Measurements from ENCODE around the gene TFEB. TPM values are rescaled to one million over a fixed set of nuclear protein-coding genes. Genes with fewer than 3 reads are reported as not detected.
A peak's percentile ranks its signal among the peaks of the same experiment; 100 is the strongest.

Gene TFEB
- total and polyA plus RNA-seq, 2 of the 8 experiments (the other 6 are each of a cell fraction or from before 2014, with no cell fraction given), result 2.3 to 6.7 TPM

DNA sequence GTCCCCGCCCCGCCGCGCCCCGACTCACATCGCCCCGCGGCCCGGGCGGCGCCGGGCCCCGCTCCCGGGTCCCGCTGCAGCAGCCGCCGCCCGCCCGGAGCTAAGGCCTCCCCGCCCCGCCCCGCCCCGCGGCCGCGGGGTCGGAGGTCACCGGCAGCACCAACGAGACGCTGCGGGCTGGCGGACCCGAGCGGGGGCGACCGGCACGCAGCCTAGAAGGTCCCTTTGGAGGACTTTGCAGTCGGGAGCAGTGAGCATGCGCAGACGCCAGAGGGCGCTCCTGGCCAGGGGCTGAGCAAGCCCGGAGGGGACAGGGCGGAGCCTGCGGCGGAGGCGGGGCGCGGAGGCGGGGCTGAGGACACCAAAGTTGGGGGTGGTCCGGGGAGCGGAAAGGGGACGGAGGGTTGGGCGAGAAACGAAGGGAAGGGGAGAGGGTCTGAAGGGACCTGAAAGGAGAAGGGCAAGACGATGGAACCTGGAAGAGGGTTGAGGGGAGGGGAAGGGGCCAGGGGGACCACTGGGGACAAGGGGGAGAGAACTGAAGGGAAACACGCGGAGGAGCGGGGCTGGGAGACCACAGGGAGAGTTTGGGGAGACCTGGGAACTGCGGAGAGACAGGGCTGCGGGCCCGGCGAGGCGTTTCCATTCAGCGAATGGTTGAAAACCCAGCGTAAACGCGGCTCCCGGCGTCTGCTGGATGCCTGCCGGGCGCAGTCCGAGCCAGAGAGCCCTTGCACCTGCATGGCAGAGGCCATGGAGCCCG lies 44.6 kb upstream of the TFEB start, which contains the start of gene FRS3 (continued):
- no peak for TF ChIP-seq EZH2 (IDR thresholded peaks at IDR 0.05; ENCODE audit: low read depth, low read length, severe bottlenecking)
- TF ChIP-seq, protein P1, sequence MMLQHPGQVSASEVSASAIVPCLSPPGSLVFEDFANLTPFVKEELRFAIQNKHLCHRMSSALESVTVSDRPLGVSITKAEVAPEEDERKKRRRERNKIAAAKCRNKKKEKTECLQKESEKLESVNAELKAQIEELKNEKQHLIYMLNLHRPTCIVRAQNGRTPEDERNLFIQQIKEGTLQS (IDR thresholded peaks at IDR 0.05; ENCODE audit: insufficient read depth, low read depth, low read length), result 0 out of 2 replicates have a peak, but pooled peaks have one; percentile 19
- TF ChIP-seq KDM5A (IDR thresholded peaks at IDR 0.05; ENCODE audit: low read length), result no peak; the same call in 1 of the 2 replicates
- TF ChIP-seq JUND (IDR thresholded peaks at IDR 0.05; ENCODE audit: low read length), result 0 out of 2 replicates have a peak, but pooled peaks have one; percentile 32
- peak; percentile 71 for TF ChIP-seq CHD2 (IDR thresholded peaks at IDR 0.05; ENCODE audit: low read length)
- no peak for TF ChIP-seq HDAC2 (IDR thresholded peaks at IDR 0.05; ENCODE audit: borderline replicate concordance in 1 of 2, low read depth in 2 of 2, low read length in 2 of 2)
- peak; percentile 41; the same call in 1 of the 2 replicates for TF ChIP-seq SP1 (IDR thresholded peaks at IDR 0.05; ENCODE audit: low read depth, low read length)
- peak; percentile 69 to 73; a peak in 2 of 4 replicates for TF ChIP-seq SIN3A (conservative IDR thresholded peaks at IDR 0.05 in 1 of 2, IDR thresholded peaks at IDR 0.05 in 1 of 2; ENCODE audit: low read depth in 1 of 2, low read length in 2 of 2)
- TF ChIP-seq NRF1 (IDR thresholded peaks at IDR 0.05; ENCODE audit: low read depth, low read length), result no peak
- TF ChIP-seq TAF1 (IDR thresholded peaks at IDR 0.05; ENCODE audit: low read depth, low read length), result 0 out of 2 replicates have a peak, but pooled peaks have one; percentile 6
- 0 out of 2 replicates have a peak, but pooled peaks have one; percentile 23 for TF ChIP-seq TBP (IDR thresholded peaks at IDR 0.05; ENCODE audit: low read depth, low read length)
- peak; percentile 92 to 97 (median 96) for TF ChIP-seq CTCF (IDR thresholded peaks at IDR 0.05; ENCODE audit: control extremely low read depth in 1 of 3, insufficient read depth in 1 of 3, low read depth in 1 of 3, low read length in 3 of 3)
- no peak for TF ChIP-seq RXRA (IDR thresholded peaks at IDR 0.05; ENCODE audit: insufficient read depth, low read depth, low read length)
- no peak for TF ChIP-seq SIRT6 (IDR thresholded peaks at IDR 0.05; ENCODE audit: low read length)
- TF ChIP-seq, protein P2, sequence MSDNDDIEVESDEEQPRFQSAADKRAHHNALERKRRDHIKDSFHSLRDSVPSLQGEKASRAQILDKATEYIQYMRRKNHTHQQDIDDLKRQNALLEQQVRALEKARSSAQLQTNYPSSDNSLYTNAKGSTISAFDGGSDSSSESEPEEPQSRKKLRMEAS (IDR thresholded peaks at IDR 0.05), result peak; percentile 68
- TF ChIP-seq EGR1 (IDR thresholded peaks at IDR 0.05; ENCODE audit: borderline replicate concordance, low read depth, low read length), result peak; percentile 98
- peak; percentile 44 for TF ChIP-seq TAF7 (optimal IDR thresholded peaks at IDR 0.05; ENCODE audit: borderline replicate concordance, low read depth, low read length)
- 0 out of 2 replicates have a peak, but pooled peaks have one; percentile 14 for TF ChIP-seq TEAD4 (IDR thresholded peaks at IDR 0.05; ENCODE audit: low read depth, low read length)
- TF ChIP-seq SP4 (IDR thresholded peaks at IDR 0.05; ENCODE audit: low read length), result peak; percentile 88
